Choroid plexus epithelial cell (primary cell): Measurements from ENCODE around the gene SND1.

ENCODE experiments used
- DNase-seq: peaks from one replicate; pipeline ENCODE4 v3.0.0-alpha.2; 2010; ENCODE audit warnings: low read depth
- H3K4me3 ChIP-seq: 2 replicates; pipeline ENCODE4 v1.5.1; 2011; ENCODE audit warnings: low read depth, mild to moderate bottlenecking, control low read depth, low read length, moderate library complexity
- CTCF ChIP-seq: conservative IDR thresholded peaks from 2 replicates; pipeline ENCODE4 v1.5.1; 2011; ENCODE audit warnings: low read depth, mild to moderate bottlenecking, control low read depth, inconsistent platforms, low read length, moderate library complexity

SND1 gene

DNA sequence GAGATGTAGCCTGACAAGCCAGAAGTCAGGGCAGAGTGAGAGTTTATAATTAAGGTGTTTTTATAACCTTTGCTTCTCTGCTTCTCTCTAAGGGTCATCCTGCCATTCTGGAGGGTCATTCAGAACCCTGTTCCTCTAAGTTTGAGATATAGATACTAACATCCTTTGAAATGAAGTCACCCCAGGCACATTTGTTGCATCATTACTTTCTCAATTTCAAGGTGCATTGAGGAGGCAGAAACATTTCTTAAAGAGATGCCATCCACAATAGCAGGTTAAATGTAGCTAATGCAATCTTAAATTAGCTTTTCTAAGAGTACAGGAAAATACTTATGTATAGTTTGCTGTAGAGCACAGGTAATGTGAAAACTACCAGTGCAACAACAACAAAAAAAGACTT is 272.9 kb downstream of the SND1 start:
- no peak for TF ChIP-seq CTCF
- DNase-seq: no peak
- H3K4me3 ChIP-seq: no peak overlapping the region

- peak; percentile 77 for DNase-seq
- TF ChIP-seq CTCF: no peak
- no peak overlapping the region for H3K4me3 ChIP-seq
Measured at GRCh38 chr7:127927348-127927696, 275.3 kb downstream of the SND1 start.

DNA sequence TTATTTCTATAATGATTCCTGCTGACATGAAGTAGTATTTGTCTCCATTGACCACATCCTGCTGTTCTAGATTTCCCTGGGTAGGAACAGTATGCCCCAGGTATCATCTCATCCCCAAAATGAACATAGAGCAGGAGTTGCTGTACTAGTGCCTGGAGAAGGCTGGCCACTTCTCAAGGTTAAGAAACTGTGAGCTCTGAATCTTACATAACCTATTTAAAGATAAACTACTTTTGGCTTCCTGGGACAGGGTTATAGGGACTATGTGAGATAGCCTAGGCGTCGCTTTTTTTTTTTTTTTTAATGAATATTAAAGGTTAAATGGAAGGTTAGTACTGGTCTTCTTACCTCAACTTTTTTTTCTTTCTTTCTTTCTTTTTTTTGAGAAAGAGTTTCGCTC is 276.2 kb downstream of the SND1 start:
- TF ChIP-seq CTCF: no peak
- no peak for DNase-seq
- no peak overlapping the region for H3K4me3 ChIP-seq

GRCh38 chr7:127928852-127929251 is 276.9 kb downstream of the SND1 start:
- DNase-seq: no peak
- TF ChIP-seq CTCF: no peak
- no peak overlapping the region for H3K4me3 ChIP-seq

DNA sequence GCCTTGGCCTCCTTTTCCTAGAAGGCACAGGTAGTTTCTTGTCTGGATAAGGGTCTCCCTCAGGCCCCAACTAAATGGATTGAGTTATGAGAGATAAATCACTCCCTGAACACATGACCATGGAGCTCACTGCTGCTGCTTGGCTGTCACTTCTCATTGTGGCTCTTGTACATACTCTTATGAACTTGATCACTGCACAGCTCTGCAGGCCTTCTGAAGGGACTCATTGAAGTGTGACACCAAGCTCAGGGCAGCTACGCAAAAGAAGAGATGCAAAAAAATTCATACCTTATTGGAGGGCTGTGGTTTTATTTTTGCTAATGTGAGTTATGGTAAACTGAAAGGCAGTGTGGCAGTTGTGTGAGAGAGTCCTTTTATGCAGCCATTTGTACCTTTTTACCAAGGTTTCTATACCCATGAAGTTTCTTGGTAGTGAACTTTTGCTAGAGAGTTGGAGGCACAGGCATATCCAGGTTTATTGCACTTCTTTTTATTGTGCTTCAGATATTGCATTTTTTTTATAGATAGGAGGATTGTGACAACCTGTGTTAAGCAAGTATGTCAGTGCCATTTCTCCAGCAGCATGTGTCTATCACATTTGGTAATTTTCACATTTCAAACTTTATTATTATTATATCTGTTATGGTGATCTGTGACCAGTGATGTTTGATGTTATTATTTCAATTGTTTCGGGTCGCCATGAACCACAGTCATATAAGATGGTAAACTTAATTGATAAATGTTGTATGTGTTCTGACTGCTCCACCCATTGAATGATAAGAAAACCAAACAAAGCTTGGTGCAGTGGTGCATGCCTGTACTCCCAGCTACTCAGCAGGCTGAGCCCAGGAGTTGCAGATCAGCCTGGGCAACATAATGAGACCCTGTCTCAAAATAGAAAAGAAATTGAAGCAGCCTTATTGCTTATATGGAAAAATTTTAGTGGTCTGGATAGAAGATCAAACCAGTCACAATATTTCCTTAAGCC is 278.6 kb downstream of the SND1 start:
- DNase-seq: no peak
- no peak overlapping the region for H3K4me3 ChIP-seq
- TF ChIP-seq CTCF: no peak

DNA sequence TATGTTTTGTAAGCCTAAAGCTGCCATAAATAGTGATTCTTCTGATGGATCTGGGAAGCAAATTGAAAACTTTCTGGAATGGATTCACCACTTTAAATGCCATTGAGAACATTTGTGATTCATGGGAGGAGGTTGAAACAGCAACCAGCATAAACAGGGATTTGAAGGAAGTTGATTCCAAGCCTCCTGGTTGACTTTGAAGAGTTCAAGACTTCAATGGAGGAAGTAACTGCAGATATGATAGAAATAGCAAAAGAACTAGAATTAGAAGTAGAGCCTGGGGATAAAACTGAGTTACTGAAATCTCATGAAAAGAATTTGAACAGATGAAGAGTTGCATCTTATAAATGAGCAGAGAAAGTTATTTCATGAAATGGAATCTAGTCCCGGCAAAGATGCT is 280.1 kb downstream of the SND1 start:
- no peak for DNase-seq
- H3K4me3 ChIP-seq: no peak overlapping the region
- TF ChIP-seq CTCF: no peak

DNA sequence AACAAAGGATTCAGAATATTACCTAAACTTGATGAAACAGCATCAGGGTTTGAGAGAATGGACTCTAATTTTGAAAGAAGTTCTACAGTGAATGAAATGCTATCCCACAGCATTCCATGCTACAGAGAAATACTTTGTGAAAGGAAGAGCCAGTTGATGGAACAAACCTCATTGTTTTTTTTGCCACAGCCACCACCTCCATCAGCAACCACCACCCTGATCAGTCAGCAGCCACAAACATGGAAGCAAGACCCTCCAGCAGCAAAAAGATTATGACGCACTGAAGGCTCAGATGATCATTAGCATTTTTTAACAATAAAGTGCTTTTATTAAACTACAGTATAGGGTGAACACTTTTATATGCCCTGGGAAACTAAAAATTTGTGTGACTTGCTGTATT is 280.5 kb downstream of the SND1 start:
- TF ChIP-seq CTCF: no peak
- DNase-seq: no peak
- no peak overlapping the region for H3K4me3 ChIP-seq
